SJSA1 (cell line): Measurements from ENCODE around the gene EXOC4. TPM values are rescaled to one million over a fixed set of nuclear protein-coding genes. Genes with fewer than 3 reads are reported as not detected.

Experiments
- DNase-seq, 2 experiments: peaks; one replicate each; pipeline ENCODE4 v3.0.0-alpha.2; 2015 to 2020; ENCODE audit warnings: low spot score in 2 of 2, low read depth in 1 of 2
- H3K27ac ChIP-seq: fragments of 250-450 bp; sonication (Bioruptor Pico); 2 replicates; pipeline ENCODE4 v1.5.1; 2020; ENCODE audit warnings: mild to moderate bottlenecking, moderate library complexity
- H3K27me3 ChIP-seq: fragments of 250-450 bp; sonication (Bioruptor Pico); replicated peaks from 2 replicates; pipeline ENCODE4 v1.5.1; 2020; ENCODE audit warnings: mild to moderate bottlenecking, moderate library complexity
- H3K36me3 ChIP-seq: fragments of 250-450 bp; sonication (Bioruptor Pico); 2 replicates; pipeline ENCODE4 v1.5.1; 2020; ENCODE audit warnings: mild to moderate bottlenecking
- H3K4me1 ChIP-seq: fragments of 250-450 bp; sonication (Bioruptor Pico); replicated peaks from 2 replicates; pipeline ENCODE4 v1.6.1; 2021; ENCODE audit warnings: mild to moderate bottlenecking
- H3K4me3 ChIP-seq: fragments of 250-450 bp; sonication (Bioruptor Pico); 2 replicates; pipeline ENCODE4 v1.5.1; 2020; ENCODE audit warnings: mild to moderate bottlenecking
- H3K9me3 ChIP-seq: fragments of 250-450 bp; sonication (Bioruptor Pico); replicated peaks from 2 replicates; pipeline ENCODE4 v1.5.1; 2020; ENCODE audit warnings: mild to moderate bottlenecking
- total RNA-seq: library from RNA; depleted of rRNA; stranded (reverse); fragments of >200 nt; shearing (Covaris generic); gene quantifications from 2 replicates; pipeline ENCODE4 v1.2.3, GENCODE V29; 2014

Gene EXOC4
- total RNA-seq, 1 experiment from 2014 or later: 38.5 TPM

DNA sequence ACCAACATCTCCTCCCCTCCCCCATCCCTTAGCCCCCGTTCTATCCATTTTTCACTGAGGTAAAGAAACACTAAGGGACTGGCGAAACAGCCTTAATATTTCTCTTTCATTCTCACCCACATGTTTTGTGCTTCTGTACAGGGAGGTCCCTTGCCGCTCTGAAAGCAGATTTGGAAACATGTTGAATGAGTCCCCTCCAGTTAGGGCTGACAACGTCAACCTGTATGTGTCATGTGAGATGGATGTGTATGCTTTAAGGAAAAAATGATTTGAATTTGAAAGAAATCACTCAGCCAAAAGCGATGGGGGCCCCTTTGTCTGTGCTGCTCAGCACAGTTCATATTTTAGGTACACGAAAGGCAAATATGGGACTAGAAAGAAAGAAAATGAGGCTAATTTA lies 560.0 kb downstream of the EXOC4 start:
- no peak overlapping the region for H3K4me3 ChIP-seq
- no peaks in the 10 kb centered on the region for H3K36me3 ChIP-seq
- H3K9me3 ChIP-seq: no peaks in the 10 kb centered on the region
- no peaks in the 10 kb centered on the region for H3K27me3 ChIP-seq
- peaks cover 6% of the 10 kb centered on the region for H3K4me1 ChIP-seq
- no peak for DNase-seq
- H3K27ac ChIP-seq: no peak overlapping the region

DNA sequence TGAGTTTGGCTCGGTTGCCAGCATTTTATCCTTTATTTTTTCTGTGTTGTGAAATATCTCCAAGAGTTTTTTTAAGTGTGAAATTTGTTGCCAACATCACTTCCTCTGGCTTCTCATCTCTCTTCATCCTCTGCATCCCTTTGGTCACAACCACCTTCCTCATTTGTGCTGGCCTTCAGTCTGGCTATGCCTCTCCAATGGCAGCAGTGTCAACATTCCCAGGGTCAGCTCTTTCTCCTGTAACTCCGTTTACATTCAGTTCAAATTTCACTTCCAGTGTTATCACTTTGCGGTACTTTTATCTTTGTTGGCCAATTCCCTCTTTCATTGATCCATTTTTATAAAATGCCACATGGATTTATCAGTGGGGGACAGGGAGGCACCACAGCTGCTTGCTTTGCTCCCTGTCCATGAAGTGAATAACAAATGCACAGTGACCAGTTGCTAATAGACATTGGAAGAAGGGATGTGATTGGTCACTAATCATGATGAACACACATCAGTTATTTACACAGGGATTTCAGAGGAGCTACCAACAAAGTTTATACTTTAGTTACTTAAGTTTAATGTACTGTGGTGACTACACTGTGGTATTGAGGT lies 562.8 kb downstream of the EXOC4 start:
- Histone ChIP-seq H3K4me1 (peaks cover 6% of the 10 kb centered on the region), H3K36me3 (no peaks in the 10 kb centered on the region), H3K27ac (no peak overlapping the region), H3K4me3 (no peak overlapping the region), H3K27me3 (no peaks in the 10 kb centered on the region), H3K9me3 (no peaks in the 10 kb centered on the region)
- DNase-seq: peak in 1 of 2 experiments; percentile 12

DNA sequence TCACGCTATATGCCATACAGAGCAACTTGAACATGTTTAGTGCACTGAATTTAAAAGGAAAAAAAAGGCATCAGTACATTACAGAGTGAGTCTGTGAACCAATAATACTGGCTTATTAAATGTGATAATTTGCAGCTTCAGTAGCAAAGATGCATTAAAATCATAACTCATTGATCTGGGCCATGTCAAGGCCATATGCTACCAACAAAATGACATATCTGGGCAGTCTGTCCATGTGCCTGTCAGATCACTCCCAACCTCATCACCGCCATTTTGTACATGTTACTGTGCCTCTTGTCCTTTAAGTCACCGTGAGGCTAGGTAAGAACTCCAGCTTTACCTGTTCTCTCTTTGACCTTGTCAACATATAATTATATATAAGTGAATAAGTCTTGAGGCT lies 566.8 kb downstream of the EXOC4 start:
- H3K27me3 ChIP-seq: no peaks in the 10 kb centered on the region
- H3K36me3 ChIP-seq: no peaks in the 10 kb centered on the region
- peaks cover 6% of the 10 kb centered on the region for H3K4me1 ChIP-seq
- no peak overlapping the region for H3K27ac ChIP-seq
- H3K4me3 ChIP-seq: no peak overlapping the region
- no peak for DNase-seq
- H3K9me3 ChIP-seq: no peaks in the 10 kb centered on the region

DNA sequence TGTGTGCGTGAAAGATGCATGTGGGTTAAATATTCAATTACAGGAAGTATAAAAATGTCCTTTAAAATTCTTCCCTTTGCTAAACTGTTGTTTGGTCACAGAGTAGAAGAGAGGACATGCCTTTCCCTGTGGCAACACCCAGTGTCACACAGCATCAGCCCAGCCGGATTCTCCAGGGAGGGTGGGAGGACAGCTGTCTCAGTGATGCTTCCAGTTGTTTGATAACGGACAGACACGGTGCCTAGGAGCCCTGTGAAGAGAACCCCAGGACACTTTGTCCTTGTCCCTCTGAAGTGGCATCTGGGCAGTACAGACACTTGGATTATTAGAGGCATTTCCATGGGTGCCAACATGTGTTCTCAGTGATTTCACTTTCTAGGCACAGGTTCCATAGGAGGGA lies 567.7 kb downstream of the EXOC4 start:
- H3K4me1 ChIP-seq: peaks cover 5% of the 10 kb centered on the region
- no peak overlapping the region for H3K4me3 ChIP-seq
- H3K27me3 ChIP-seq: no peaks in the 10 kb centered on the region
- H3K27ac ChIP-seq: no peak overlapping the region
- no peaks in the 10 kb centered on the region for H3K36me3 ChIP-seq
- no peak for DNase-seq
- H3K9me3 ChIP-seq: no peaks in the 10 kb centered on the region

DNA sequence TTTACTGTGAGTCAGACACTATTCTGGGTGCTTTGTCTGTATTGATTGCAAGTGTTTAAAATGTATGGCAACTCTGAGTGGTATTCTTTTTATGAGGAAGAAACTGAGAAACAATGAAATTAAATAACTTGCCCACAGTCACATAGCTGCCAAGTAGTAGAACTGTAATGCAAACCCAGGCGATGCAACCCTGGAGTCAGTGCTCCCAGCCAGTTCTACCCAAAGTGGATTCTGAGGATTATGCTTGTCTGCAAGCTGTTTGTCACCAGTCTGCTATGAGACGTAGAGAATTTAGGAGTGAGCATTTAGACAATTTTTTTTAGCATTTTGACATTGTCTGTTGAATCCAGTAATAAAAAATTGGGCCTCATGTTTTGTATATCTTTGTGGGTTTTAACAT lies 568.3 kb downstream of the EXOC4 start:
- no peak for DNase-seq
- H3K4me3 ChIP-seq: no peak overlapping the region
- no peak overlapping the region for H3K27ac ChIP-seq
- no peaks in the 10 kb centered on the region for H3K4me1 ChIP-seq
- H3K36me3 ChIP-seq: no peaks in the 10 kb centered on the region
- H3K9me3 ChIP-seq: no peaks in the 10 kb centered on the region
- H3K27me3 ChIP-seq: no peaks in the 10 kb centered on the region

DNA sequence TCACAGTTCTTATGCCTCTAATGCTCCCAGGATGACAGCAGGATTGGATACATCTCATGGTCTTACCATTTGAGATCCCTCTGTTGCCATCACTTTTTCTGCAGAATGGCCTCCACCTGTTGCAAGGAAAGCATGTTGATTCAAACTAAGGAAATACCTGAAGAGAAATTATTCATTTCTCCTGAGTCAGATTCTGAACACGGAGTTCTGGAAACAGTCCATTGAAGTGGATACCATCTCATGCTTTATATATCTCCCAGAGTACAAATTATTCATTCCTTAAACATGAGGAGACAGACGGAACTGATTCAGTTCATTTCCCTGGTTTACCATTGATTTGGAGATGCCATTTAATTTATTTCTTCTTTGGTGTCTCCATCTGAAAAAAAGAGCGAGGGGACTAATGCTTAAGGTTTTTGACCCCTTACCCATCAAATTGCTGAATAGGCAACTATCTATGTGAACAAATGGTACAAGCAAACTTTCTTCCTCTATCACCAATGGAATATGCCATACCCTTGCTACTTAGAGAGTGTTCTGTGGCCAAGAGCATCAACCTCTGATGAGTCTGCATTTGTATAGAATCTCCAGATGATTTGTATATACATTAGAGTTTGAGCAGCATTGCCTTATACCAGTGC lies 569.2 kb downstream of the EXOC4 start:
- DNase-seq: no peak
- Histone ChIP-seq H3K4me1 (no peaks in the 10 kb centered on the region), H3K36me3 (no peaks in the 10 kb centered on the region), H3K9me3 (no peaks in the 10 kb centered on the region), H3K4me3 (no peak overlapping the region), H3K27ac (no peak overlapping the region), H3K27me3 (no peaks in the 10 kb centered on the region)

DNA sequence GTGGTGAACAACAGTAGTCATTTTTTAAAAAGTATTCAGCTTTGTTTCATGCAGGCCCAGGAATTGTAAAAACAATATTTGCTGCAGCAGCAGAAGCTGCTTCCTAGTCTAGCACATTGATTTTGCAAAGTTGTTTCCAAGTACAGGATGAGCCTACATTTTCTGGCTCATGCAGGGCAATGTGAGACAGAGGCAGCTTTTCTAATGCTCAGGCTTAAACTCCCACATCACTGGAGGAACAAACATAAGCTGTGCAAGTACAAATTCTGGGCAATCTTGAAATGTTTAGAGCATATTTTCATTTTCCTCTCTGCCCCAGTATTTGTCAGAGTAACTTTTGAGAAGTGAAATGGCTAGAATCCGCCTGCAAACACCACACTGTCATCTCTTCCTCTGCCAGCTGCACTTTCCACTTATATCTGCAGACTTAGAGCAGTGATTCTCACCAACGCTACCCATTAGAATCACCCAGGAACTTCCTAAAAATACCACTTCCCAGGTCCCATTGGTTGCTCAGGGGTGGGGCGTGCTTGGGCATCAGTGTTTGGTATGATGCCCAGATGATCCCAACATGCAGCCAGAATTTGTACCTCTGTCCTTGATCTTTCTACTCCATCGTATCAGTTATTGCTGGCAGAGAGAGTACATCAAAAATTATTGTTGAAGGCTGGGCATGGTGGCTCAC lies 570.1 kb downstream of the EXOC4 start:
- Histone ChIP-seq H3K27ac (no peak overlapping the region), H3K4me3 (no peak overlapping the region), H3K4me1 (no peaks in the 10 kb centered on the region), H3K9me3 (no peaks in the 10 kb centered on the region), H3K27me3 (no peaks in the 10 kb centered on the region), H3K36me3 (no peaks in the 10 kb centered on the region)
- DNase-seq: no peak

DNA sequence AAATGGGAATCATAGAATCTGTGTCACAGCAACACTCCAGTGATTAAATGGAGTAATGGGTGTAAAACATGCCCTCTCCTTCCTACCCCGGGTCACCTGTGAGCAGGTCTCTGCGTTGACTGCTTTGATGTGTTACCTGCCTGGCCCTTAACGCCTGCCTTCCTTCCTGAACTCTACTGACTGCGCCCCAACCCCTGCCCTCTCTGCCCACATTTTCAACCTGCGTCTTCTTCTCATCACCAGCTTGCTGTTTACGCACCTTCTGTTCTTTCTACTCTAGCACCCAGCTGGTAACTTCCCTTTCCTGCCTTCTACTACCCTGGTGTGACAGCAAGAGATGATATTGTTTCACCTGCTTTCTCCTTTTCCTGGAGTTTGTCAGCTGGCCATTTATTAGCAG lies 571.3 kb downstream of the EXOC4 start:
- Histone ChIP-seq H3K9me3 (no peaks in the 10 kb centered on the region), H3K4me3 (no peak overlapping the region), H3K27me3 (no peaks in the 10 kb centered on the region), H3K36me3 (no peaks in the 10 kb centered on the region), H3K4me1 (peaks cover 3% of the 10 kb centered on the region), H3K27ac (no peak overlapping the region)
- DNase-seq: no peak

DNA sequence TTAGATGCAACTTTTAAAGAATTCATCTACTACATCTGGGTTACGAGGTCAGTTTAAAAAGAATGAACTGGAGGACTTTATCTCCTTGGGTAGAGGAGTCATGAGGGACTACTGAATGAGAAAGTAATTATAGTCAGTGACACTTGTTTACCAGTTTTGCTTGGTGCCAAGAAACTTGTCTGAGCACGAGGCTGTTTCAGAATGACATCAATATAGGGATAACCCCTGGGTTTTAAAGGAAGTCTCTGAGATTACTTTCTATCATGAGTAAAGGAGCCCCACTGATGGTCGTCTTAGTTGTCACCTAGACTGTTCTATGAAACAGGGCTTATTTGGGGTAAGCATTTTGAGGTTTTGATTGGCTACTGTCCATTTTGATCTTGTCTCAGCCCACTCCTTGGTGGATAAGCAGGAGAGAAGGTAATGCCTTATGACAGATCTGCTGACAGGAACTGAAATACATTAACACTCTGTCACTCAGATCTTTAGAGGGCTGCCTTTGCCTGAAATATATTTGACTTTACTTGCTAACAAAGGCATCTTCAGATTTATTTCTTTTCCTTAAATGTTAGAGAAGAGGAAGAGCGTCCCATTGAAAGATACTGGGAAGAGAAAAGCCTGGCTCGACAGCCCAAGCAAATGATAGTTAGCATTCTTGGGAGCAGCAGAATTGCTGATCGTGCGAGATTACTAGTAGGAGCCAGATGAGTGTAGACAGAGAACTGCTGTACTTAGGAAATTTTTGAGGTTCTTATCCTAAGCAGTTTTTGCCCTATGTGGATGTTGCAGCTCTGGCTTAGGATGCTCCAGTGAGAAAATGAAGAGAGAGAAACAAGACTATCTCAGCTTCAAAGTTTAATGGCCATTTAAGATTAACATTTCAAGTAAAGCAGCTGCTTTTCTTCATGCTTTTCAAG lies 575.1 kb downstream of the EXOC4 start:
- Histone ChIP-seq H3K4me1 (peaks cover 10% of the 10 kb centered on the region), H3K9me3 (no peaks in the 10 kb centered on the region; the same call in 1 of the 2 replicates), H3K36me3 (no peaks in the 10 kb centered on the region), H3K27me3 (no peaks in the 10 kb centered on the region), H3K4me3 (no peak overlapping the region), H3K27ac (no peak overlapping the region)
- DNase-seq: no peak

DNA sequence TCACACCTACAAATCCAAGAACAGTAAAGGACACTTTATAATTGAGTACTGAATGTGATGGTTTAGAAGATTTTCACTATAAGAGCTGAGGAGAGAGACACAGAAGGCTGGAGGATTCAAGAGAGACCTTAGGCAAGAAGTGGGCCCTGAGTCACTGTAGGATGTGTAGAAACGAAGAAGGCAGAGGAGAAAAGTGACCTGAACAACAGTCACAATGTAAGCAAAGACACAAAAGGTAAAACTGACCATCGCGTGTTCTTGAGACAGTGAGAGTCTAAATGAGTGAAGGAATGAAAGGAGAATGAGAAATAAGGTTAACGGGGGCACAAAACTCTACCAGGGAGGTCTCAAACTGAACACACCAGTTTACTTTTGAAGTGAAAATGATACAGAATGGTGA lies 576.0 kb downstream of the EXOC4 start:
- no peaks in the 10 kb centered on the region for H3K27me3 ChIP-seq
- no peaks in the 10 kb centered on the region; the same call in 1 of the 2 replicates for H3K9me3 ChIP-seq
- no peak overlapping the region for H3K4me3 ChIP-seq
- H3K36me3 ChIP-seq: no peaks in the 10 kb centered on the region
- H3K4me1 ChIP-seq: peaks cover 10% of the 10 kb centered on the region
- DNase-seq: peak in 1 of 2 experiments; percentile 6
- H3K27ac ChIP-seq: peak overlapping the region; percentile 30; the same call in 1 of the 2 replicates

DNA sequence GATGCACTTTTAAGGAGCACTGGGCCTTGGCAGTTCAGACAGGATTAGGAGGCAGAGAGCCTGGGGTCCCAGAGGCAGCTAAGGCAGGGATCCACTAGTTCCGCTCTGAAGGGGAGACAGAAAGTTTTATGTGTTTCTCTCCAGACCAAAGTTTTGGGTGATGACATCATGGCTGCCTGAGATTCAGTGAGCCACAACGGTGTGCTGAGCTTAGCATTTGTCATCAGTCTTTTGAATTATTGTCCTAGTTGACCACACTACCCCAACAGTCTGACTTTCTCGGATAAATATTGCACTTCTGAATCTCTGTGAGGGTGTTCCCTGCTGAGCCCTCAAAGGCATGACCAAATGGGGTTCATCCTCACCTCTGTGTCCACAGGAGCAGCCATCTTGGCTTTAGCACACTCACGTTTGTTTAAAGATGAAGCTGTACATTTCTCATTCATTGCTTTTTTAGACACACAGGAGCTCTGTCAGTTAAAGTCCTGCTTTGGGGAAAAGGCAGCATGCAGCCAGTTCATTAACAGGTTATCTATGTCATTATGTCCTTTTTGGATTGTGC lies 576.5 kb downstream of the EXOC4 start:
- peak overlapping the region; percentile 30; the same call in 1 of the 2 replicates for H3K27ac ChIP-seq
- H3K4me1 ChIP-seq: peaks cover 10% of the 10 kb centered on the region
- H3K9me3 ChIP-seq: no peaks in the 10 kb centered on the region; the same call in 1 of the 2 replicates
- DNase-seq: peak; percentile 41 to 52
- no peaks in the 10 kb centered on the region for H3K36me3 ChIP-seq
- H3K27me3 ChIP-seq: no peaks in the 10 kb centered on the region
- no peak overlapping the region for H3K4me3 ChIP-seq

DNA sequence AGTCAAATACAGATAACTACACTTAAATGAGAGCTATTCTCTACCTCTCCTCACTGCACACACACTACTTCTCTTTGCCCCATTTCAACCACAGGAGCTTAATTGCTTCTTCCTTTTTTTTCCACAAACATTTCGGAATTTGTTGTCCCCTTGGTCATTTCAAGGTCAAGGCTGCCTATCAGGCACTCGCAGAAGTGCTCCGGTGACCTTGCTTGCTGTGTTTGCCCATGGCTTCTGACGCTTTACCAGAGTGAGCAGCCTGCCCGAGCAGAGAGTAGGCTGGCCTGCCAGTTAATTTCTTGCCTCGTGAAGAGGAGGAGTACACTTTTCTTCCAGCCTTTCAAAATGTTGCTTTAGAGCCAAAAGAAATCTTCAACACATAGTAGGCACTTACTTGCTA lies 577.2 kb downstream of the EXOC4 start:
- H3K36me3 ChIP-seq: no peaks in the 10 kb centered on the region
- H3K9me3 ChIP-seq: no peaks in the 10 kb centered on the region; the same call in 1 of the 2 replicates
- no peak overlapping the region for H3K4me3 ChIP-seq
- peaks cover 10% of the 10 kb centered on the region for H3K4me1 ChIP-seq
- H3K27me3 ChIP-seq: no peaks in the 10 kb centered on the region
- no peak for DNase-seq
- H3K27ac ChIP-seq: no peak overlapping the region

DNA sequence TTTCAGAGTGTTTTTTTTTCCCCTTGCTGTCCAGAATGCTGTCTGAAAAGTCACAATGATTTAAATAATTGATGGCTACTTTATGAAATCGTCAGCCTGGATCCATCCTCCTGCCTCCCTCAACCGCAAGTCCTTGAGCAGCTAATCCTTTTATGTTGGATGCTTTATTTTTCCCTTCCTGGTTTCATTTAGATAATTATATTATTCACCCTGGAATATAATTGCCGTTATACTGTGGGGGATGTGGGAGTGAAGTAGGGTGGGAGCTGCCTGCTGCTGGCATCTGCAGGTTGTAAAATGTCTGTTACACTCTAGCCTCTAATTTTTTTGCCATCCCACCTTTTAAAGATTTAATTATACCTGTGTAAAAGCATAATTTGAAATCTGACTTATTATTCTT lies 583.8 kb downstream of the EXOC4 start:
- H3K27me3 ChIP-seq: no peaks in the 10 kb centered on the region
- H3K4me3 ChIP-seq: no peak overlapping the region
- no peak overlapping the region for H3K27ac ChIP-seq
- no peak for DNase-seq
- no peaks in the 10 kb centered on the region for H3K4me1 ChIP-seq
- H3K36me3 ChIP-seq: no peaks in the 10 kb centered on the region
- H3K9me3 ChIP-seq: no peaks in the 10 kb centered on the region; the same call in 1 of the 2 replicates
